ENCODE results near the gene VASP.

The VASP gene

GRCh38 chr19:45574526-45574925, 67.2 kb downstream of the VASP start:
- no peak overlapping the region for H3K9ac ChIP-seq (ENCODE audit: low read depth, low read length)
- peaks cover 14% of the 10 kb centered on the region for H3K4me1 ChIP-seq (ENCODE audit: control insufficient read depth, insufficient read depth, low read length)
- H3K27me3 ChIP-seq (ENCODE audit: control insufficient read depth, insufficient read depth, low read length), result no peaks in the 10 kb centered on the region
- H3K4me3 ChIP-seq (ENCODE audit: low read depth, low read length), result no peak overlapping the region
- no peaks in the 10 kb centered on the region for H3K36me3 ChIP-seq (ENCODE audit: control insufficient read depth, insufficient read depth, low read length)
- H3K9me3 ChIP-seq (ENCODE audit: control insufficient read depth, insufficient read depth, low read length), result no peaks in the 10 kb centered on the region

- Histone ChIP-seq H3K27me3 (ENCODE audit: control insufficient read depth, insufficient read depth, low read length) (no peaks in the 10 kb centered on the region), H3K36me3 (ENCODE audit: control insufficient read depth, insufficient read depth, low read length) (no peaks in the 10 kb centered on the region), H3K4me1 (ENCODE audit: control insufficient read depth, insufficient read depth, low read length) (peaks cover 14% of the 10 kb centered on the region), H3K9ac (ENCODE audit: low read depth, low read length) (no peak overlapping the region), H3K9me3 (ENCODE audit: control insufficient read depth, insufficient read depth, low read length) (no peaks in the 10 kb centered on the region), H3K4me3 (ENCODE audit: low read depth, low read length) (no peak overlapping the region)
Measured at GRCh38 chr19:45575216-45575615, 67.9 kb downstream of the VASP start.

Measured in iPS-15b (cell line).